Tibial nerve (tissue), 4 donors: Measurements from ENCODE around the gene RAB33B.

Experiments used
- CTCF ChIP-seq, 5 experiments: fragments of 200-600 bp in 3 of 5; fragments of 450-650 bp in 2 of 5; sonication (generic) in 3 of 5; IDR thresholded peaks; one replicate each; pipeline ENCODE4 v1.5.1; 2016 to 2019; ENCODE audit warnings: antibody characterized with exemption in 5 of 5, mild to moderate bottlenecking in 3 of 5, moderate library complexity in 2 of 5
- EP300 ChIP-seq, 2 donors: sonication (generic); formaldehyde crosslinking; IDR thresholded peaks; one replicate each; pipeline ENCODE4 v1.6.1; 2017; ENCODE audit warnings: antibody characterized with exemption in 2 of 2, mild to moderate bottlenecking in 1 of 2
- POLR2A ChIP-seq, 2 donors: fragments of 450-650 bp; IDR thresholded peaks; one replicate each; pipeline ENCODE4 v1.6.1; 2017; ENCODE audit warnings: antibody characterized with exemption in 2 of 2, mild to moderate bottlenecking in 2 of 2, moderate library complexity in 2 of 2

- no peak for TF ChIP-seq CTCF (IDR thresholded peaks at IDR 0.05)
- TF ChIP-seq EP300 (IDR thresholded peaks at IDR 0.05), result no peak
- TF ChIP-seq POLR2A (IDR thresholded peaks at IDR 0.05), result no peak
Measured at GRCh38 chr4:139441029-139441428, 12.9 kb upstream of the RAB33B start.
